Amniotic stem cell (primary cell): ENCODE results near the gene TRIO.

Experiments
- DNase-seq: peaks from one replicate; lab custom pipeline; 2025; lab: John Stamatoyannopoulos, UW

Gene TRIO

GRCh38 chr5:14123551-14123950 is 19.6 kb upstream of the TRIO start:
- no peak for DNase-seq

- no peak for DNase-seq
These were observed 19.1 kb upstream of the TRIO start for GRCh38 chr5:14123974-14124482.

- DNase-seq: no peak
These were observed 17.9 kb upstream of the TRIO start for GRCh38 chr5:14125262-14125661.

- no peak for DNase-seq
These were observed 15.6 kb upstream of the TRIO start for GRCh38 chr5:14127587-14127986.

GRCh38 chr5:14128079-14128478 is 15.1 kb upstream of the TRIO start:
- no peak for DNase-seq

- no peak for DNase-seq
These were observed 14.0 kb upstream of the TRIO start for GRCh38 chr5:14129123-14129522.

GRCh38 chr5:14131855-14132503 is 11.2 kb upstream of the TRIO start:
- no peak for DNase-seq

GRCh38 chr5:14133394-14133793 is 9.7 kb upstream of the TRIO start:
- no peak for DNase-seq

GRCh38 chr5:14134083-14134482 is 9.1 kb upstream of the TRIO start:
- DNase-seq: no peak

GRCh38 chr5:14134771-14135170 is 8.4 kb upstream of the TRIO start:
- DNase-seq: no peak

GRCh38 chr5:14135621-14136020 is 7.5 kb upstream of the TRIO start:
- DNase-seq: no peak

GRCh38 chr5:14136228-14136627 is 6.9 kb upstream of the TRIO start:
- no peak for DNase-seq

- no peak for DNase-seq
These were observed 4.3 kb upstream of the TRIO start for GRCh38 chr5:14138608-14139540.

- DNase-seq: no peak
These were observed 1.4 kb upstream of the TRIO start for GRCh38 chr5:14141764-14142163.

GRCh38 chr5:14142202-14142826 is 828 bp upstream of the TRIO start:
- no peak for DNase-seq

- DNase-seq: no peak
These were observed 351 bp downstream of the TRIO start for GRCh38 chr5:14143546-14143840.

- no peak for DNase-seq
These were observed 871 bp downstream of the TRIO start for GRCh38 chr5:14143841-14144585.

- DNase-seq: peak; percentile 53
These were observed 1.7 kb downstream of the TRIO start for GRCh38 chr5:14144586-14145434.

GRCh38 chr5:14145435-14146334 is 2.5 kb downstream of the TRIO start:
- DNase-seq: no peak

GRCh38 chr5:14146725-14147124 is 3.6 kb downstream of the TRIO start:
- no peak for DNase-seq
